HG02678 (cell line): ENCODE measurements around the gene BLTP3B.
A peak's percentile ranks its signal among the peaks of the same experiment; 100 is the strongest.

Experiments used
- ATAC-seq: cut with Tn5 transposase; IDR thresholded peaks from one replicate; pipeline ENCODE4 v1.9.1; 2021; ENCODE audit warnings: mild to moderate bottlenecking, moderate library complexity; ENCODE audit not compliant: unreplicated experiment

Gene BLTP3B

GRCh38 chr12:100120355-100120754 lies 22.3 kb downstream of the BLTP3B start:
- ATAC-seq, result no peak

- ATAC-seq, result no peak
Measured at GRCh38 chr12:100115291-100115690, 27.4 kb downstream of the BLTP3B start.

GRCh38 chr12:100114574-100114973 lies 28.1 kb downstream of the BLTP3B start:
- ATAC-seq, result peak; percentile 56

- no peak for ATAC-seq
Measured at GRCh38 chr12:100110276-100110675, 32.4 kb downstream of the BLTP3B start.

GRCh38 chr12:100106861-100107260 lies 35.8 kb downstream of the BLTP3B start:
- ATAC-seq, result no peak

GRCh38 chr12:100105661-100106060 lies 37.0 kb downstream of the BLTP3B start:
- ATAC-seq, result no peak

- no peak for ATAC-seq
Measured at GRCh38 chr12:100101000-100101399, 41.7 kb downstream of the BLTP3B start.
